ENCODE measurements around the gene WIPF3. TPM values are rescaled to one million over a fixed set of nuclear protein-coding genes. Genes with fewer than 3 reads are reported as not detected.

WIPF3 gene
- total RNA-seq, 1 donor from 2014 or later, result 0.23 TPM

DNA sequence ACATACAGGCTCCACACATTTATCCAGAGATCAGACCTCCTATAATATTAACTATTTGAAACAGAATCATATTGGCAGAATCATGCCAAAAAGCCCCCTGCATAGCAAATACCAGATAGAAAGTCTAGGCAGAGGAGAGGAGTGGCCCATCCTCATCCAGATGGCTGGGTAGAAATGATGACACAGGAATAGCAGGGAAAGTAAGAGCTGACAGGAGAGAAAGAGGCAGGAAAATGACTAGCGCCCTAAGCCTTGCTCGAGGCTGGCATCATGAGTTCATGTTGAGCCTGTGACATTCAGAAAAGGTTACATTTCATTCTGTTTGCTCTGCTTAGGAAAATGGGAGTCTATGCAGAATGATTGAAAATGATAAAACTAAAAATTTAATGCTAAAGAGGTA, 27.6 kb downstream of the WIPF3 start:
- no peak for DNase-seq (ENCODE audit: low read depth)
- TF ChIP-seq, protein P1, sequence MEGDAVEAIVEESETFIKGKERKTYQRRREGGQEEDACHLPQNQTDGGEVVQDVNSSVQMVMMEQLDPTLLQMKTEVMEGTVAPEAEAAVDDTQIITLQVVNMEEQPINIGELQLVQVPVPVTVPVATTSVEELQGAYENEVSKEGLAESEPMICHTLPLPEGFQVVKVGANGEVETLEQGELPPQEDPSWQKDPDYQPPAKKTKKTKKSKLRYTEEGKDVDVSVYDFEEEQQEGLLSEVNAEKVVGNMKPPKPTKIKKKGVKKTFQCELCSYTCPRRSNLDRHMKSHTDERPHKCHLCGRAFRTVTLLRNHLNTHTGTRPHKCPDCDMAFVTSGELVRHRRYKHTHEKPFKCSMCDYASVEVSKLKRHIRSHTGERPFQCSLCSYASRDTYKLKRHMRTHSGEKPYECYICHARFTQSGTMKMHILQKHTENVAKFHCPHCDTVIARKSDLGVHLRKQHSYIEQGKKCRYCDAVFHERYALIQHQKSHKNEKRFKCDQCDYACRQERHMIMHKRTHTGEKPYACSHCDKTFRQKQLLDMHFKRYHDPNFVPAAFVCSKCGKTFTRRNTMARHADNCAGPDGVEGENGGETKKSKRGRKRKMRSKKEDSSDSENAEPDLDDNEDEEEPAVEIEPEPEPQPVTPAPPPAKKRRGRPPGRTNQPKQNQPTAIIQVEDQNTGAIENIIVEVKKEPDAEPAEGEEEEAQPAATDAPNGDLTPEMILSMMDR (conservative IDR thresholded peaks at IDR 0.05; ENCODE audit: low read depth, low read length), result no peak
- H3K4me3 ChIP-seq (ENCODE audit: low read depth, low read length), result no peak overlapping the region

DNA sequence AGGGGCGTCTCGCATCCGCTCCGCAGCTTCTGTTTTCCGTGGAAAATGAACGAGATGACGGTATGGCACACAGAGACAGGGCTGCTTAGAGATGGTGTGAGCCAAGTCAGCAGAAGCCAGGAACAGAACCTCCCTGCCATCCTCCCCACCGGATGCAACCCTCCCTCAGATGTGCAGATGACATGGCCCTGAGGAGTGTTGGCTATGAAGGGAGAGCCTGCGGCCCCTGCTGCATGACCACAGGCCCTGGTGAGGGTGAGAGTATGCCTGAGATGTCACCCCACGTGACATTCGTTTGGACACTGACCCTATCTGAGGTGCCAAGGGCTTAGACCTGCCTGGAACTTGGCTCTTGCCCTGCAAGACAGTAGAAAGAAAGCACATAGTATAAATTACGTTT, 29.4 kb downstream of the WIPF3 start:
- TF ChIP-seq, protein P1 (conservative IDR thresholded peaks at IDR 0.05; ENCODE audit: low read depth, low read length), result no peak
- no peak for DNase-seq (ENCODE audit: low read depth)
- no peak overlapping the region for H3K4me3 ChIP-seq (ENCODE audit: low read depth, low read length)

DNA sequence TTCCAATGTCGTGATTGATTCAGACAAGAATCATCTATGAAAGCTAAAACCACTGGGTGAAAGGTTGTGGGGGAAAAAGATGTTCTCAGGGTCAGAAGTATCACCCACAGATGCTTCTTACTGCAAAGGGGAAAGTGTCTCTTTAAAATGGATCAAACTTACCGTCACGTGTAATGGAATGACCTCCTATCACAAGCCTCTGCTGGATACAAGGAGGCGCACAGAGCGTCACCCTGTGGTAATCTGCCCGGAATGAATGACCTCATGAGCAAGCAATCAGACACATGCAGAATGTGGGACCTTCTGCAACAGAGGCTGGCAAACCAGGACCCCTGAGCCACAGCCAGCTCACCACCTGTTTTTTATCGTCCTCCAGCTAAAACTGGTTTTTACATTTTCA, 33.0 kb downstream of the WIPF3 start:
- no peak overlapping the region for H3K4me3 ChIP-seq (ENCODE audit: low read depth, low read length)
- DNase-seq (ENCODE audit: low read depth), result peak; percentile 26
- TF ChIP-seq, protein P1 (conservative IDR thresholded peaks at IDR 0.05; ENCODE audit: low read depth, low read length), result no peak

DNA sequence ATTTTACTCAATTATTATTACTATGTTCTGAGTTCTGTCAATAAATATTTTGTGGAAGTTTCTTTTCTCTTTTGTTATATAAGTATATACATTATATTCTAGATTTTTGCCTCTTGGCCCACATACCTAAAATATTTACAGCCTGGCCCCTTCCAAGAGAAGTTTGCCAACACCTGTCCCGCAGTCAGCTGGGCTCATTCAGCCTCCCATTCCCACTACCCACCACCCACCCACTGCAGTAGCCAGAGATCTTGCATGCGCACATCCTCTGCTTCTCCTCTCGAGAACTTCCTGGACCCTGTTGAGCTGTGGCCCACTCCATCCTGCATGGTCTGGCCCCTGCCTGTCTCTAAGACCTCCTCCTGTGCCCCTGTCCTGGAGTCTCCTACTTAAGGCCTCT, 33.6 kb downstream of the WIPF3 start:
- H3K4me3 ChIP-seq (ENCODE audit: low read depth, low read length), result no peak overlapping the region
- TF ChIP-seq, protein P1 (conservative IDR thresholded peaks at IDR 0.05; ENCODE audit: low read depth, low read length), result no peak
- no peak for DNase-seq (ENCODE audit: low read depth)

DNA sequence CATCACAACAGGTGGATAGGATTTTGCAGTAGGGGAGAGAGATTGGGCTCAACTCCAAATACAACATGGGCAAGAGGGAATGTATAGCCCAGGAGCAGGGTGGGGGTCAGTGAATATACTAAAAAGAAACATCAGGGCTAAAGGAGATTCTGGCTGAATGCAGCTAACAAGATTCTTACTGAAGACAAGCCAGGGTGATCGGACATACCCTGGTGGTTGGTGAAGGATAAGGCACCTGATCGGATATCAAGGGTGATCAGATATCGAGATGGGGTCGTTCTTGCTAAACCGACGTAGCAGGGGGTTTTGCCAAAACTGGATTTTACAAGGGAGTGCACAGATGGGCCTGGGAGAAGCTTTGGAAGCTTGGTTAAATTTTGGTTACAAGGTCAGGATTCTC, 34.4 kb downstream of the WIPF3 start:
- no peak overlapping the region for H3K4me3 ChIP-seq (ENCODE audit: low read depth, low read length)
- DNase-seq (ENCODE audit: low read depth), result no peak
- TF ChIP-seq, protein P1 (conservative IDR thresholded peaks at IDR 0.05; ENCODE audit: low read depth, low read length), result peak; percentile 23

DNA sequence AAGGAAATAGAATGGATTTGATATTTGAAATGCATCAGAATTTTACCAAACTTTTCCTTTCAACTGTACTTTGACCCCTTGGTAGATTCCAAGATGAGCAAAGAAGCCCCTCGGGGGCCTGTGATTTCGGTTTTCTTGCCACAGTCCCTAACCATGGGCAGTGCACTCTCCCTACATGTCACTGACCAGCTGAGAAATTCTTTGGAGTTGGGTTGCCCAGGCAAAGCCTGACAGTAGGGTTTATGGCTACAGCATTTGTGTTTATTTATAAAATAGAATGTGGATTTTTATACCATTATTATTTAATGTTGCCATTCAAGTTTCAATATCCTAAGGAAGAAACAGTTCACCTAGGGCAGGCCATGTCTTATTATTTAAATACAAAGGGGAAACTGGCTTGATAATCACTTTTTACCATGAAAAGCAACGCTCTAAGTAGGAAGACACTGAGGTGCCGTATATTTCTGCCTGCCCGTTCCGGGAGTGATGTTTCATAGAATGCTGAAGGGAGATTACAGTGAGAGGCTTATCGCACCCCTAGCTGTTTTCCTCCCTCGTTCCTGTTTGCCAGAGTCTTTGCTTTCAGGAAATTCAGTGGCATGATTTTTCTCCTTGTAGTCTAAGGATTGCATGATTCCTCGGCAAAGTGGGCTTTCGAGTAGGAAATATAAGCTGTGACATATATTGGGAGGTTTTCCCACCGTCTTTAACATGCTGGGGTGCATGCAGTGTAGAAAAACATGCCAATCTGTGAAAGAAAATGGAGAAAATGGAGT, 35.8 kb downstream of the WIPF3 start:
- DNase-seq (ENCODE audit: low read depth), result no peak
- no peak overlapping the region for H3K4me3 ChIP-seq (ENCODE audit: low read depth, low read length)
- TF ChIP-seq, protein P1 (conservative IDR thresholded peaks at IDR 0.05; ENCODE audit: low read depth, low read length), result no peak

DNA sequence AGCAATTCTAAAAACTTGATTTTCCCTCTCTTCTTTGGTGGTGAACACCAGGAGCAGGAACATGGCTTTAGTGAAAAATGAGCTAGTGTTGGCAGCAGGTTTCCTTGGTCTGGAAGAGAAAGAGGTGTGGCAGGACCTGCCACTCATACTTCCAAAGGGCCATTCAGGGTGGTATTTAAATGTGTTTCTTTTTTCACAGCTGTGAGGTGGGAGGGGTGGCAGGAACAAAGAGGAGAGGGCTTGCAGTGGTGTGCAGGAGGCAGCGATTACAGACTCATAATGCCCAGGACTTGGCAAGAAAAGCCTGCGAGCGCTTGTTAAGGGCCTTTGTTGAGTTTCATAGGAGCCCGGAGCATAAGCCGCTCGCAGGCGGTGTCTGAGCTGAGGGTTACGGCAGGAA, 36.8 kb downstream of the WIPF3 start:
- no peak overlapping the region for H3K4me3 ChIP-seq (ENCODE audit: low read depth, low read length)
- no peak for DNase-seq (ENCODE audit: low read depth)
- TF ChIP-seq, protein P1 (conservative IDR thresholded peaks at IDR 0.05; ENCODE audit: low read depth, low read length), result no peak
